Liver (tissue), 9 donors: Measurements from ENCODE around the gene DYNC1LI2. TPM values are rescaled to one million over a fixed set of nuclear protein-coding genes. Genes with fewer than 3 reads are reported as not detected.

Experiments
- DNase-seq: peaks from one replicate; pipeline ENCODE4 v3.0.0-alpha.2; 2017; ENCODE audit warnings: low spot score
- H3K27ac ChIP-seq, 2 donors: one replicate each; pipeline ENCODE4 v1.7.0; 2013; ENCODE audit warnings: inconsistent platforms in 2 of 2, low read length in 2 of 2, control low read depth in 1 of 2, low read depth in 1 of 2, mild to moderate bottlenecking in 1 of 2
- H3K27me3 ChIP-seq, 4 donors: one replicate each; pipeline versions ENCODE4 v1.6.1 to v1.7.0; 2013; ENCODE audit warnings: low read length in 3 of 4, inconsistent platforms in 1 of 4, mild to moderate bottlenecking in 1 of 4, moderate library complexity in 1 of 4; ENCODE audit not compliant: control insufficient read depth in 4 of 4, insufficient read depth in 4 of 4
- H3K36me3 ChIP-seq, 4 donors: one replicate each; pipeline versions ENCODE4 v1.6.1 to v1.7.0; 2013; ENCODE audit warnings: low read length in 3 of 4, mild to moderate bottlenecking in 3 of 4, low read depth in 1 of 4, moderate library complexity in 1 of 4; ENCODE audit not compliant: control insufficient read depth in 4 of 4, insufficient read depth in 3 of 4
- H3K4me1 ChIP-seq, 4 donors: one replicate each; pipeline versions ENCODE4 v1.6.1 to v1.7.0; 2013; ENCODE audit warnings: low read length in 3 of 4, mild to moderate bottlenecking in 3 of 4, moderate library complexity in 1 of 4; ENCODE audit not compliant: control insufficient read depth in 4 of 4, insufficient read depth in 4 of 4
- H3K4me3 ChIP-seq, 3 donors: one replicate each; pipeline versions ENCODE4 v1.6.1 to v1.7.0; 2013; ENCODE audit warnings: low read length in 3 of 3, control low read depth in 1 of 3, low read depth in 1 of 3, mild to moderate bottlenecking in 1 of 3
- H3K9ac ChIP-seq, 2 donors: one replicate each; pipeline ENCODE4 v1.7.0; 2013; ENCODE audit warnings: low read length in 2 of 2, mild to moderate bottlenecking in 2 of 2, moderate library complexity in 2 of 2, control low read depth in 1 of 2, low read depth in 1 of 2
- H3K9me3 ChIP-seq, 4 donors: one replicate each; pipeline versions ENCODE4 v1.6.1 to v1.7.0; 2013; ENCODE audit warnings: low read length in 3 of 4; ENCODE audit not compliant: control insufficient read depth in 4 of 4
- ATF3 ChIP-seq: IDR thresholded peaks from 2 replicates; pipeline ENCODE4 v1.6.1; 2016; ENCODE audit warnings: antibody characterized with exemption
- CTCF ChIP-seq: fragments of 150-350 bp; IDR thresholded peaks from 2 replicates; pipeline ENCODE4 v1.5.1; 2017; ENCODE audit warnings: improper control_type of control experiment, low read depth, low read length; ENCODE audit not compliant: missing input control
- EGR1 ChIP-seq, 2 donors: IDR thresholded peaks; 2 replicates each; pipeline ENCODE4 v1.6.1; 2016 to 2018; ENCODE audit warnings: antibody characterized with exemption in 2 of 2, low read depth in 2 of 2
- FOXA1 ChIP-seq: IDR thresholded peaks from 2 replicates; pipeline ENCODE4 v1.6.1; 2016; ENCODE audit warnings: antibody characterized with exemption
- FOXA2 ChIP-seq: IDR thresholded peaks from 2 replicates; pipeline ENCODE4 v1.6.1; 2016; ENCODE audit warnings: antibody characterized with exemption
- GABPA ChIP-seq, 2 donors: IDR thresholded peaks in 1 of 2; conservative IDR thresholded peaks in 1 of 2; 2 replicates each; pipeline ENCODE4 v1.6.1; 2016; ENCODE audit warnings: antibody characterized with exemption in 2 of 2, mild to moderate bottlenecking in 1 of 2, moderate library complexity in 1 of 2
- HNF4A ChIP-seq, 2 donors: conservative IDR thresholded peaks; 2 replicates each; pipeline ENCODE4 v1.6.1; 2016; ENCODE audit warnings: antibody characterized with exemption in 2 of 2, mild to moderate bottlenecking in 2 of 2
- HNF4G ChIP-seq: IDR thresholded peaks from 2 replicates; pipeline ENCODE4 v1.6.1; 2016; ENCODE audit warnings: antibody characterized with exemption
- JUND ChIP-seq, 2 donors: IDR thresholded peaks; 2 replicates each; pipeline ENCODE4 v1.6.1; 2016; ENCODE audit warnings: antibody characterized with exemption in 2 of 2
- MAX ChIP-seq: IDR thresholded peaks from 2 replicates; pipeline ENCODE4 v1.6.1; 2016; ENCODE audit warnings: antibody characterized with exemption
- NR2F2 ChIP-seq: IDR thresholded peaks from 2 replicates; pipeline ENCODE4 v1.6.1; 2016; ENCODE audit warnings: antibody characterized with exemption
- RAD21 ChIP-seq, 2 donors: IDR thresholded peaks; 2 replicates each; pipeline ENCODE4 v1.6.1; 2016; ENCODE audit warnings: antibody characterized with exemption in 2 of 2, mild to moderate bottlenecking in 2 of 2
- REST ChIP-seq: IDR thresholded peaks from 2 replicates; pipeline ENCODE4 v1.6.1; 2016; ENCODE audit warnings: antibody characterized with exemption, mild to moderate bottlenecking
- RXRA ChIP-seq, 2 donors: IDR thresholded peaks; 2 replicates each; pipeline ENCODE4 v1.6.1; 2017 to 2018; ENCODE audit warnings: antibody characterized with exemption in 2 of 2, mild to moderate bottlenecking in 1 of 2
- SP1 ChIP-seq: IDR thresholded peaks from 2 replicates; pipeline ENCODE4 v1.6.1; 2018; ENCODE audit warnings: antibody characterized with exemption, mild to moderate bottlenecking
- TAF1 ChIP-seq: conservative IDR thresholded peaks from 2 replicates; pipeline ENCODE4 v1.6.1; 2016; ENCODE audit warnings: antibody characterized with exemption, mild to moderate bottlenecking
- YY1 ChIP-seq: IDR thresholded peaks from 2 replicates; pipeline ENCODE4 v1.6.1; 2016; ENCODE audit warnings: antibody characterized with exemption, mild to moderate bottlenecking
- ZBTB33 ChIP-seq: IDR thresholded peaks from 2 replicates; pipeline ENCODE4 v1.6.1; 2016; ENCODE audit warnings: antibody characterized with exemption
- WGBS: extraction: QIAGEN DNeasy Blood & Tissue Kit; methylation state at CpG from one replicate; pipeline ENCODE4 v1.1.7; 2013; 5-methylcytosine and 5-hydroxymethylcytosine counted together
- polyA plus RNA-seq, 2 donors: library from polyadenylated mRNA; stranded (reverse) in 1 of 2; unstranded in 1 of 2; fragments of 200-250 nt in 1 of 2; fragments of >200 nt in 1 of 2; fragmentation: Nextera tagmentation in 1 of 2; extraction: Ambion mirVana in 1 of 2; gene quantifications; one replicate each; pipeline versions ENCODE4 v1.2.1 to v1.2.3, GENCODE V29; 2013 to 2015
- total RNA-seq, 2 donors: library from RNA; depleted of rRNA; stranded (reverse); fragments of >200 nt; gene quantifications; one replicate each; pipeline ENCODE4 v1.2.3, GENCODE V29; 2014
- donor health status: healthy.
- donor health status: healthy.
- donor health status: healthy.
- donor health status: healthy.
- donor health status: healthy.

The DYNC1LI2 gene
- total and polyA plus RNA-seq, 4 donors: 14.2 to 106 (median 35.1) TPM

- Histone ChIP-seq H3K27ac (no peak overlapping the region), H3K9me3 (no peaks in the 10 kb centered on the region), H3K36me3 (no peaks in the 10 kb centered on the region), H3K4me3 (peak overlapping the region; percentile 14 to 78 (median 69)), H3K9ac (peak overlapping the region in 1 of 2 donors; percentile 75), H3K27me3 (no peaks in the 10 kb centered on the region), H3K4me1 (peaks cover 2 to 25% (median 14%) of the 10 kb centered on the region in 4 donors)
- WGBS: 56% methylated on average over 8 of the region's 8 CpGs
- TF ChIP-seq FOXA2 (no peak), MAX (no peak), SP1 (no peak), RAD21 (IDR thresholded peaks at IDR 0.05) (no peak), FOXA1 (no peak), RXRA (IDR thresholded peaks at IDR 0.05) (no peak), CTCF (no peak), NR2F2 (no peak), REST (no peak), ATF3 (no peak), TAF1 (no peak), GABPA (IDR thresholded peaks at IDR 0.05 in 1 of 2, conservative IDR thresholded peaks at IDR 0.05 in 1 of 2) (no peak), JUND (IDR thresholded peaks at IDR 0.05) (no peak), ZBTB33 (no peak), HNF4A (conservative IDR thresholded peaks at IDR 0.05) (no peak), HNF4G (no peak), EGR1 (IDR thresholded peaks at IDR 0.05; ENCODE audit: low read depth in 2 of 2) (no peak), YY1 (no peak)
- no peak for DNase-seq
Observed at GRCh38 chr16:66695471-66695934, 55.9 kb downstream of the DYNC1LI2 start.
